RWPE1 (cell line): ENCODE data around the gene CC2D1A.

Experiments
- CTCF ChIA-PET: fragments of 350-600 bp; sonication (Branson Sonifier 250); formaldehyde crosslinking; extraction: SDS; loops from one replicate; lab custom pipeline; 2021; lab: Yijun Ruan, JAX
- POLR2A ChIA-PET: fragments of 400-600 bp; formaldehyde crosslinking; extraction: SDS; loops from one replicate; lab custom pipeline; 2020; ENCODE audit warnings: antibody characterized with exemption; ENCODE audit not compliant: low non-redundant PET; lab: Yijun Ruan, JAX
- DNase-seq: peaks from one replicate; pipeline ENCODE4 v3.0.0; 2012; ENCODE audit warnings: low spot score
- H3K27ac ChIP-seq: fragments of 450-650 bp; 2 replicates; pipeline ENCODE4 v1.5.1; 2017
- CTCF ChIP-seq: fragments of 450-650 bp; conservative IDR thresholded peaks from 2 replicates; pipeline ENCODE4 v1.5.1; 2017; ENCODE audit warnings: low read depth, mild to moderate bottlenecking

CC2D1A gene

GRCh38 chr19:13875824-13876223, 30.2 kb upstream of the CC2D1A start:
- ChIA-PET CTCF (no interaction called here), POLR2A (no interaction called here)
- peak overlapping the region; percentile 2; the same call in 1 of the 2 replicates for H3K27ac ChIP-seq
- no peak for TF ChIP-seq CTCF
- no peak for DNase-seq

- no peak for DNase-seq
- no peak for TF ChIP-seq CTCF
- ChIA-PET POLR2A (no interaction called here), CTCF (interaction anchor here (0.6 kb wide), 2 partner anchors 9 to 163 kb away, joined by 4 to 5 read pairs; no protein-coding TSS in a partner anchor)
- H3K27ac ChIP-seq, result peak within 1 kb of the TSS; percentile 2; the same call in 1 of the 2 replicates
These were observed 29.2 kb upstream of the CC2D1A start, which contains the start of gene NANOS3 for GRCh38 chr19:13876834-13877233. Gene NANOS3 (plus strand): TSS chr19:13877134. CDS start chr19:13877249, 115 bp downstream.

GRCh38 chr19:13877303-13877702, 28.7 kb upstream of the CC2D1A start:
- no peak overlapping the region for H3K27ac ChIP-seq
- POLR2A ChIA-PET, result no interaction called here
- no peak for TF ChIP-seq CTCF
- CTCF ChIA-PET, result interaction anchor here (0.6 kb wide), 2 partner anchors 8 to 164 kb away, joined by 4 to 5 read pairs; no protein-coding TSS in a partner anchor
- DNase-seq, result no peak

- H3K27ac ChIP-seq, result peak overlapping the region; percentile 83
- peak; percentile 96 for DNase-seq
- POLR2A ChIA-PET, result no interaction called here
- CTCF ChIA-PET, result interaction anchor here (0.5 to 1.4 kb wide), 19 partner anchors 8 to 597 kb away, joined by 3 to 7 read pairs (median 3); partner anchors contain the start of gene MISP3
- peak; percentile 100 for TF ChIP-seq CTCF
These were observed 25.6 kb upstream of the CC2D1A start for GRCh38 chr19:13880059-13881043.

- peak overlapping the region; percentile 83 for H3K27ac ChIP-seq
- ChIA-PET POLR2A (no interaction called here), CTCF (interaction anchor here (0.5 to 1.4 kb wide), 4 partner anchors 18 to 139 kb away, joined by 3 to 5 read pairs (median 4); no protein-coding TSS in a partner anchor)
These were observed 24.7 kb upstream of the CC2D1A start for GRCh38 chr19:13881251-13881691.

More at GRCh38 chr19:13881251-13881691, 24.7 kb upstream of the CC2D1A start:
- no peak for TF ChIP-seq CTCF
- DNase-seq, result no peak
